Caco-2 (cell line): ENCODE results near the gene CAMK4. TPM values are rescaled to one million over a fixed set of nuclear protein-coding genes. Genes with fewer than 3 reads are reported as not detected.

Source experiments
- BruUV-seq: library from RNA; stranded (reverse); fragments of 400-500 nt; replicated peaks from 2 replicates; lab custom pipeline; 2021; lab: Mats Ljungman, UMichigan
- CTCF ChIA-PET: fragments of 300-600 bp; sonication (Branson Sonifier 250); formaldehyde crosslinking; loops from one replicate; lab custom pipeline; 2022; ENCODE audit warnings: antibody characterized with exemption; lab: Charles Lee
- POLR2A ChIA-PET: fragments of 300-600 bp; sonication (Branson Sonifier 250); formaldehyde crosslinking; loops from one replicate; lab custom pipeline; 2022; ENCODE audit warnings: antibody characterized with exemption; lab: Charles Lee
- DNase-seq, 2 experiments: peaks; one replicate each; pipeline versions ENCODE4 v3.0.0 to v3.0.0-alpha.2; 2020 to 2022
- H3K27me3 ChIP-seq: replicated peaks from 2 replicates; pipeline ENCODE4 v1.6.0; 2011; ENCODE audit warnings: low read length; ENCODE audit not compliant: control insufficient read depth, insufficient read depth
- H3K36me3 ChIP-seq: 2 replicates; pipeline ENCODE4 v1.5.1; 2011; ENCODE audit warnings: low read length; ENCODE audit not compliant: control insufficient read depth, insufficient read depth
- H3K4me1 ChIP-seq: fragments of 250-450 bp; sonication (Bioruptor Pico); 2 replicates; pipeline ENCODE4 v1.5.1; 2020; ENCODE audit warnings: mild to moderate bottlenecking
- H3K4me3 ChIP-seq: 2 replicates; pipeline ENCODE4 v1.5.1; 2011; ENCODE audit warnings: low read depth, mild to moderate bottlenecking, control low read depth, low read length
- H3K9me3 ChIP-seq: fragments of 250-450 bp; sonication (Bioruptor Pico); 2 replicates; pipeline ENCODE4 v1.5.1; 2020; ENCODE audit warnings: mild to moderate bottlenecking, moderate library complexity
- H3K27ac Mint-ChIP-seq: one replicate; pipeline ENCODE4 v1.8.0; 2022; ENCODE audit warnings: mixed read lengths; ENCODE audit not compliant: unreplicated experiment
- H3K27me3 Mint-ChIP-seq: one replicate; pipeline ENCODE4 v1.8.0; 2022; ENCODE audit warnings: mixed read lengths; ENCODE audit not compliant: insufficient read depth, unreplicated experiment
- H3K36me3 Mint-ChIP-seq: one replicate; pipeline ENCODE4 v1.8.0; 2022; ENCODE audit warnings: mild to moderate bottlenecking, mixed read lengths; ENCODE audit not compliant: insufficient read depth, unreplicated experiment
- H3K4me1 Mint-ChIP-seq: one replicate; pipeline ENCODE4 v1.8.0; 2022; ENCODE audit warnings: low read depth, mixed read lengths; ENCODE audit not compliant: unreplicated experiment
- H3K4me3 Mint-ChIP-seq: one replicate; pipeline ENCODE4 v1.8.0; 2022; ENCODE audit warnings: mild to moderate bottlenecking, moderate library complexity, mixed read lengths; ENCODE audit not compliant: unreplicated experiment
- H3K9me3 Mint-ChIP-seq: one replicate; pipeline ENCODE4 v1.8.0; 2022; ENCODE audit warnings: mixed read lengths; ENCODE audit not compliant: unreplicated experiment
- intact Hi-C: fragments of 100-400 bp; cut with micrococcal nuclease; formaldehyde crosslinking; loops from one replicate; pipeline ENCODE4 v1.10.0; 2022; ENCODE audit not compliant: unreplicated experiment
- total RNA-seq: library from RNA; stranded (reverse); gene quantifications from 2 replicates; pipeline ENCODE4 v1.2.3, GENCODE V29; 2022
- TF ChIP-seq, protein P1 (sequence below), 2 experiments: fragments of 200-600 bp in 1 of 2; IDR thresholded peaks; 1 replicate in 1 of 2; 2 replicates in 1 of 2; pipeline versions ENCODE4 v1.5.1 to v1.8.0; 2011 to 2022; ENCODE audit warnings: antibody characterized with exemption in 1 of 2, control low read depth in 1 of 2, inconsistent platforms in 1 of 2, low read depth in 1 of 2, low read length in 1 of 2, mild to moderate bottlenecking in 1 of 2, moderate library complexity in 1 of 2; ENCODE audit not compliant: insufficient read depth in 1 of 2, severe bottlenecking in 1 of 2, unreplicated experiment in 1 of 2

The CAMK4 gene
- total RNA-seq, 1 experiment from 2014 or later = not detected

DNA sequence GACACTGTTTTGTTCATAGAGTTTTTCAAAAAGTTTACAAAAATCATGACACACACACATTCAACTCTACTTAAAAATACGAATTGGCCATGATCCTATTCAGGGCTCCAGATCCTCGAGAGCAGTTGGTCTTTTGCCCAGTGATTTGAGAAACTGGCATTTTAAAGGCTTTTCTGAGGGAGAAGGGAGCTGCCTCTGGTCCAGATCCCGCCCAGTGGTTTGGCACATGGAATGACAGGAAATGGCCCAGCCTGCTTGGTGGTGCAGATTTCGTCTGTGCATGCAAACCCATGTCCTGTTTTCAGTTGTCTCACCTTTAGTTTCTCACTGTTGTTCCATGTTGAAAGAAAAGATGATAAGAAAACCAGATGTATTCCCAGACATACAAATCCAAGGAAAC lies 3.6 kb downstream of the CAMK4 start:
- BruUV-seq = no TSS peak
- Mint-ChIP-seq H3K9me3 (no peaks in the 10 kb centered on the region), H3K36me3 (no peaks in the 10 kb centered on the region), H3K27me3 (peaks cover 36% of the 10 kb centered on the region), H3K4me1 (peaks cover 6% of the 10 kb centered on the region), H3K4me3 (no peak overlapping the region), H3K27ac (no peak overlapping the region)
- Histone ChIP-seq H3K9me3 (no peaks in the 10 kb centered on the region), H3K4me1 (peaks cover 3% of the 10 kb centered on the region; the same call in 1 of the 2 replicates), H3K4me3 (no peak overlapping the region), H3K27me3 (peaks cover 10% of the 10 kb centered on the region), H3K36me3 (no peaks in the 10 kb centered on the region)
- intact Hi-C loops = no loop called here
- TF ChIP-seq, protein P1, sequence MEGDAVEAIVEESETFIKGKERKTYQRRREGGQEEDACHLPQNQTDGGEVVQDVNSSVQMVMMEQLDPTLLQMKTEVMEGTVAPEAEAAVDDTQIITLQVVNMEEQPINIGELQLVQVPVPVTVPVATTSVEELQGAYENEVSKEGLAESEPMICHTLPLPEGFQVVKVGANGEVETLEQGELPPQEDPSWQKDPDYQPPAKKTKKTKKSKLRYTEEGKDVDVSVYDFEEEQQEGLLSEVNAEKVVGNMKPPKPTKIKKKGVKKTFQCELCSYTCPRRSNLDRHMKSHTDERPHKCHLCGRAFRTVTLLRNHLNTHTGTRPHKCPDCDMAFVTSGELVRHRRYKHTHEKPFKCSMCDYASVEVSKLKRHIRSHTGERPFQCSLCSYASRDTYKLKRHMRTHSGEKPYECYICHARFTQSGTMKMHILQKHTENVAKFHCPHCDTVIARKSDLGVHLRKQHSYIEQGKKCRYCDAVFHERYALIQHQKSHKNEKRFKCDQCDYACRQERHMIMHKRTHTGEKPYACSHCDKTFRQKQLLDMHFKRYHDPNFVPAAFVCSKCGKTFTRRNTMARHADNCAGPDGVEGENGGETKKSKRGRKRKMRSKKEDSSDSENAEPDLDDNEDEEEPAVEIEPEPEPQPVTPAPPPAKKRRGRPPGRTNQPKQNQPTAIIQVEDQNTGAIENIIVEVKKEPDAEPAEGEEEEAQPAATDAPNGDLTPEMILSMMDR (IDR thresholded peaks at IDR 0.05; ENCODE audit: insufficient read depth in 1 of 2, low read depth in 1 of 2, low read length in 1 of 2, severe bottlenecking in 1 of 2, unreplicated experiment in 1 of 2) = no peak
- DNase-seq = no peak
- ChIA-PET CTCF (no interaction called here), POLR2A (no interaction called here)

DNA sequence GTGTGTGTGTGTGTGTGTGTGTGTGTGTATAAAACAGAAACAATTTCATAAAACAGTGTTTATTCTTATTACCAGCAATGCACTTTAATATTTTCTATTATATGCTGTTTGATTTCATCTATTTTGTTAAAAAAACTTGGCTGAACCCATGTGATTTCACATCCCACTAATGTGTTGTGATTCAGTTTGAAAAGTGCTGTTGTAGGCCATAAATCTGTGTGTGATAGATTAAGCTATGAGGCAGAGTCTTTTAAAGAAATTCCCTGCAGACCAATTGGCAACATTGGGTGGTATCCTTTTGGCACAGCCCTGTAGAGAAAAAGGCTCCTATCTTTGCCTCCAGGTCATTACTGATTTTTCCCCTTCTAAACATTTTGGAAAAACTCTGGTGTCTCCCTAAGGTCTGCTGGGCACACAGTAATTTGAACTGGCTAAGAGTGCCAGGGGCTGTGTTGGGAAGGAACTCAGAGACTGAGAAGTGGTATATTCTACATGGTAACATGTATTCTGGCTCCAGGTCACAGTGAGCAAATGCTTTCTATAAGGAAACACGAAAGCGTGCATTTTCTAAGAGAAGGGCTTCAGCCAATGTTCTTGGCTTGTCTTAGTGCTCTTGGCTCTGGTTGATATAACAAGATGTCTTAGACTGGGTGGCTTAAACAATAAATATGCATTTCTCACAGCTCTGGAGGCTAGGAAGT lies 4.5 kb downstream of the CAMK4 start:
- Histone ChIP-seq H3K9me3 (no peaks in the 10 kb centered on the region), H3K4me1 (peaks cover 3% of the 10 kb centered on the region; the same call in 1 of the 2 replicates), H3K4me3 (no peak overlapping the region), H3K27me3 (peaks cover 9% of the 10 kb centered on the region), H3K36me3 (no peaks in the 10 kb centered on the region)
- DNase-seq = no peak
- Mint-ChIP-seq H3K4me1 (no peaks in the 10 kb centered on the region), H3K9me3 (no peaks in the 10 kb centered on the region), H3K27me3 (peaks cover 34% of the 10 kb centered on the region), H3K36me3 (no peaks in the 10 kb centered on the region), H3K4me3 (no peak overlapping the region), H3K27ac (no peak overlapping the region)
- intact Hi-C loops = no loop called here
- POLR2A ChIA-PET = no interaction called here
- CTCF ChIA-PET = no interaction called here
- BruUV-seq = no TSS peak
- TF ChIP-seq, protein P1 (IDR thresholded peaks at IDR 0.05; ENCODE audit: insufficient read depth in 1 of 2, low read depth in 1 of 2, low read length in 1 of 2, severe bottlenecking in 1 of 2, unreplicated experiment in 1 of 2) = no peak

DNA sequence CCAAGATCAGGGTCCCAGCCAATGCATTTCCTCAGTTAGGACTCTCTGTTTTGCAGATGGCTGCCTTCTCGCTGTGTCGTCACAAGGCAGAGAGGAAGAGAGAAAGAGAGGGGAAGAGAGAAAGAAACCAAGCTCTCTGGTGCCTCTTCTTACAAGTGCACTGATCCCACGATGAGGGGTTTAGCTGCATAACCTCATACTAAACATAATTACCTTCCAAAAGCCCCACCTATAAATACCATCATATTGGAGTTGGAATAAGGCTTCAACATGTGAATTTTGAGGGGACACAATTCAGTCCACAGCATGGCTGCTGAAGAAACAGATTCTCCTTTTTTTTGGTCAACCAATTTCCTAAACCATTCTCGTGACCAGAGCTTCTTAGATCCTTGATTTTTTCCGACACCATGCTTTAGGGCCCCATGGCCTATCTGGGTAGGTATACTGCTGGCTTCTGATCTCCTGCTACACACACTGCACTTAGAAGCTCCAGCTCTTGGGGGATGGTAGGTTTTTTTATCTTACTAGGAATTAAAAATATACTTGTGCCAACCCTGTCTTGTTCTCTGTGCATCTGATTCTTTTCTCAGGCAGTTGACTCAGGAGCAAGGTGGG lies 5.1 kb downstream of the CAMK4 start:
- no peaks in the 10 kb centered on the region for H3K9me3 Mint-ChIP-seq
- no peaks in the 10 kb centered on the region for H3K4me1 ChIP-seq
- intact Hi-C loops = no loop called here
- no TSS peak for BruUV-seq
- no peaks in the 10 kb centered on the region for H3K36me3 ChIP-seq
- H3K27me3 Mint-ChIP-seq = peaks cover 34% of the 10 kb centered on the region
- H3K27ac Mint-ChIP-seq = no peak overlapping the region
- CTCF ChIA-PET = no interaction called here
- peaks cover 7% of the 10 kb centered on the region for H3K27me3 ChIP-seq
- TF ChIP-seq, protein P1 (IDR thresholded peaks at IDR 0.05; ENCODE audit: insufficient read depth in 1 of 2, low read depth in 1 of 2, low read length in 1 of 2, severe bottlenecking in 1 of 2, unreplicated experiment in 1 of 2) = no peak
- H3K4me3 ChIP-seq = no peak overlapping the region
- no peak for DNase-seq
- H3K4me3 Mint-ChIP-seq = no peak overlapping the region
- POLR2A ChIA-PET = no interaction called here
- H3K4me1 Mint-ChIP-seq = no peaks in the 10 kb centered on the region
- H3K9me3 ChIP-seq = no peaks in the 10 kb centered on the region
- H3K36me3 Mint-ChIP-seq = no peaks in the 10 kb centered on the region
